Mesothelial cell of epicardium (in vitro differentiated cells): Measurements from ENCODE around the gene TXNRD3. TPM values are rescaled to one million over a fixed set of nuclear protein-coding genes. Genes with fewer than 3 reads are reported as not detected.
A peak's percentile ranks its signal among the peaks of the same experiment; 100 is the strongest.

Experiments used
- DNase-seq, 2 experiments: peaks; one replicate each; pipeline ENCODE4 v3.0.0; 2021; ENCODE audit warnings: low spot score in 2 of 2; ENCODE audit not compliant: unreplicated experiment in 2 of 2
- H3K27ac Mint-ChIP-seq: 2 replicates; pipeline ENCODE4 v1.8.0; 2021; ENCODE audit warnings: mixed read lengths
- H3K27me3 Mint-ChIP-seq: 2 replicates; pipeline ENCODE4 v1.8.0; 2021; ENCODE audit warnings: low read depth, mixed read lengths
- H3K36me3 Mint-ChIP-seq: 2 replicates; pipeline ENCODE4 v1.8.0; 2021; ENCODE audit warnings: mixed read lengths
- H3K4me1 Mint-ChIP-seq: 2 replicates; pipeline ENCODE4 v1.8.0; 2021; ENCODE audit warnings: mixed read lengths
- H3K4me3 Mint-ChIP-seq: 2 replicates; pipeline ENCODE4 v1.8.0; 2021; ENCODE audit warnings: mild to moderate bottlenecking, moderate library complexity, mixed read lengths
- H3K9me3 Mint-ChIP-seq: 2 replicates; pipeline ENCODE4 v1.8.0; 2021; ENCODE audit warnings: mixed read lengths
- total RNA-seq: library from RNA; stranded (reverse); gene quantifications from 3 replicates; pipeline ENCODE4 v1.2.1, GENCODE V29; 2021
- TF ChIP-seq, protein P1 (sequence below): fragments of 200-600 bp; sonication (generic); IDR thresholded peaks from one replicate; pipeline ENCODE4 v1.5.0; 2021; ENCODE audit warnings: antibody characterized with exemption; ENCODE audit not compliant: unreplicated experiment

Gene TXNRD3
- total RNA-seq, 1 donor from 2014 or later: 18.4 TPM

DNA sequence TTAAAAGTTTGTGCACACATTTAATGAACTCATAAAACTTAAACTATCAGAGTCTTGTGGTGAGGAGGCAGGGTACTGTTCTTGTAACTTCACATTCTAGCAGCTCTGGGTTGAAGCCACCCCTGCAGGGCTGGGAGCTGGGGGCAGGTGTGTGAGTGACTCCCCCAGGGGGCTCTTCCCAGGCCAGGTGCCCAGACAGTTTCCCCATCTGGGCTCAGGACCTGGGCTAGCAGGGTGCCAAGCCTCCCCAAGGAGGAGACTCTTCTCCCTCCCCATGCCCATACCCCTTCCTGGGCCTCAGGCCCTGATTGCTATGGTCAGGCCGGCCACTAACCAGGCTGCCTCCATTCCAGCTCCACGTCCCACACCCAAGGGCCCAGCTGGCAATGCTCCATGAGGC lies 27.1 kb upstream of the TXNRD3 start:
- Mint-ChIP-seq H3K4me1 (peaks cover 36% of the 10 kb centered on the region), H3K36me3 (no peaks in the 10 kb centered on the region), H3K4me3 (no peak overlapping the region), H3K9me3 (no peaks in the 10 kb centered on the region), H3K27me3 (peaks cover 27% of the 10 kb centered on the region), H3K27ac (no peak overlapping the region)
- TF ChIP-seq, protein P1, sequence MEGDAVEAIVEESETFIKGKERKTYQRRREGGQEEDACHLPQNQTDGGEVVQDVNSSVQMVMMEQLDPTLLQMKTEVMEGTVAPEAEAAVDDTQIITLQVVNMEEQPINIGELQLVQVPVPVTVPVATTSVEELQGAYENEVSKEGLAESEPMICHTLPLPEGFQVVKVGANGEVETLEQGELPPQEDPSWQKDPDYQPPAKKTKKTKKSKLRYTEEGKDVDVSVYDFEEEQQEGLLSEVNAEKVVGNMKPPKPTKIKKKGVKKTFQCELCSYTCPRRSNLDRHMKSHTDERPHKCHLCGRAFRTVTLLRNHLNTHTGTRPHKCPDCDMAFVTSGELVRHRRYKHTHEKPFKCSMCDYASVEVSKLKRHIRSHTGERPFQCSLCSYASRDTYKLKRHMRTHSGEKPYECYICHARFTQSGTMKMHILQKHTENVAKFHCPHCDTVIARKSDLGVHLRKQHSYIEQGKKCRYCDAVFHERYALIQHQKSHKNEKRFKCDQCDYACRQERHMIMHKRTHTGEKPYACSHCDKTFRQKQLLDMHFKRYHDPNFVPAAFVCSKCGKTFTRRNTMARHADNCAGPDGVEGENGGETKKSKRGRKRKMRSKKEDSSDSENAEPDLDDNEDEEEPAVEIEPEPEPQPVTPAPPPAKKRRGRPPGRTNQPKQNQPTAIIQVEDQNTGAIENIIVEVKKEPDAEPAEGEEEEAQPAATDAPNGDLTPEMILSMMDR: no peak
- DNase-seq: no peak

DNA sequence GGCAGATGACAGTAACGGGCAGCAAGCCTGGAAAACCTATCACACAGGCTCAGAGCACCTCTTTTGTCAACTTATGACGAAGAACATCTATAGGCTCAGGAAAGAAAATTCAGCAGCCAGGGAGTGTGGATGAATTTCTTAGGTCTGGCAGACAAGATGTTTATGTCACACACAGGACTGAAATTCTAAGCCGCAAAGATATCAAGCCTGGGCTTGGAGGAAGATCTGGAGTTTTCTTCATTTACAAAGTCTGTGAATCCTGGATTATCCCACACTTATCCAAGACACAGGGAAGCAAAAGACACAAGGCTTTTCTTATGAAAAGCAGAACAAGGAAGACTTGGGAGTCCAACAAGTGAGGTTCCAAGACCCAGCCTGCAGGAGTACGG lies 25.7 kb upstream of the TXNRD3 start:
- H3K4me3 Mint-ChIP-seq: no peak overlapping the region
- peak in 1 of 2 experiments; percentile 11 for DNase-seq
- no peak overlapping the region for H3K27ac Mint-ChIP-seq
- TF ChIP-seq, protein P1: no peak
- peaks cover 36% of the 10 kb centered on the region for H3K4me1 Mint-ChIP-seq
- H3K36me3 Mint-ChIP-seq: no peaks in the 10 kb centered on the region
- H3K27me3 Mint-ChIP-seq: peaks cover 38% of the 10 kb centered on the region
- H3K9me3 Mint-ChIP-seq: no peaks in the 10 kb centered on the region

DNA sequence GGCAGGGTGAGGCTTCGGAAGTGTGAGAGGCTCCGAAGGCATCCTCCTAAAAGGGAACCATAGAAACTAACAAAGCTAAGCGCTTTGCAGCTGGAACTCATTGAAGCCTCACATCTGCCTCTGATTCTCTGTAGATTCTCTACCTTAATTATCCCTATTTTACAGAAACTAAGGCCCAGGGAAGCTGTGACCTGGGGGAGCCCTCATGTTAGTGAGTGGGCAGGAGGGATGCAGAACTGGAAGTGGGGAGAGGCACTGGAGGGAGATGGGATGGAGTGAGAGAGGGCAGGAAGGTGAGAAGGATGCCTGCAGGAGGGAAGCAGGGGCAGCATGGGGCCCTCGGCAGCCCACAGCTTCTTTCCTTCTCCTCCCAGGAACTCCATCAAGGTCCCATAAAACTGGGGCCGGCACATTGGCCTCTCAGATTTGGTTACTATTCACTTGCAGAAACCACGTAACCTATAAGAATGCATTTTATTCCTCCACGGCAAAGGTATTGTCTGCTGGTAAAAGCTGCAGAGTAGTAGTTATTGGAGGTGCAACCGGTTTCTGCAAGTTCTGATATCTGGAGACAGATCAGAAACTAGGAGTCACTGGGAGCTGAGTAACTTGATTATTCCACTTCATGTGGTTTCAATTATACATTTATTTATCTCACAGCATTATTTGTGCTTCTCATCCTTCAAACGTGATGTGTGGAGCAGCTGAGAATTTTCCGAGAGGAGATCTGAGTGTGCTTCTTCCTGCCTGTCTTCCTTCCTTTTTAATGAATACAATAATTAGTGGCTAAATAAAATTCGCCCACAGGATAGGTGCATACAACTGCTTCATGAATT lies 25.1 kb upstream of the TXNRD3 start:
- Mint-ChIP-seq H3K9me3 (peaks cover under 1% of the 10 kb centered on the region), H3K27ac (no peak overlapping the region), H3K4me3 (no peak overlapping the region), H3K36me3 (no peaks in the 10 kb centered on the region), H3K4me1 (peaks cover 36% of the 10 kb centered on the region), H3K27me3 (peaks cover 41% of the 10 kb centered on the region)
- TF ChIP-seq, protein P1: no peak
- no peak for DNase-seq

DNA sequence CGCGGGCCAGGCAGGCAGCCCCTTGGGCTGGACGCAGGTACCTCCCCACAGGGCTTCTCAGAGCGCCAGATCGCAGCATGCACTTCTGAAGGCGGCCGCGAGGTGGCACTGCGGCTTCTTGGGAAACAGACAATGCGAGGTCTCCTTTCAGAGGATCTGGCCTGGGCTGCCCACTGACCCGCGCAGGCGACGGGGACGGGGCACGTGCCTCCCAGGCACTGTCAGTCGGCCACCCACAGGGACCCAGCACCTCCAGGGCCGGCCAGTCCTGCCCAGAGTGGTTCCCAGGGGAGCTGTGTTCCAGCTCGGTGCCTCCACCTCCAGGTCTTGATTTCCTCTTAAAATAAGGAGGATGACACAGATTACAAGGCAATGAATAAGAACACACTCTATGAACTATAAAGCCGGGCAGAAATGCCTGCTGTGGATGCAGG lies 24.4 kb upstream of the TXNRD3 start:
- Mint-ChIP-seq H3K4me3 (no peak overlapping the region), H3K27me3 (peaks cover 46% of the 10 kb centered on the region), H3K4me1 (peaks cover 34% of the 10 kb centered on the region), H3K27ac (no peak overlapping the region), H3K9me3 (peaks cover 7% of the 10 kb centered on the region), H3K36me3 (no peaks in the 10 kb centered on the region)
- peak; percentile 59 to 92 for DNase-seq
- TF ChIP-seq, protein P1: peak; percentile 98

DNA sequence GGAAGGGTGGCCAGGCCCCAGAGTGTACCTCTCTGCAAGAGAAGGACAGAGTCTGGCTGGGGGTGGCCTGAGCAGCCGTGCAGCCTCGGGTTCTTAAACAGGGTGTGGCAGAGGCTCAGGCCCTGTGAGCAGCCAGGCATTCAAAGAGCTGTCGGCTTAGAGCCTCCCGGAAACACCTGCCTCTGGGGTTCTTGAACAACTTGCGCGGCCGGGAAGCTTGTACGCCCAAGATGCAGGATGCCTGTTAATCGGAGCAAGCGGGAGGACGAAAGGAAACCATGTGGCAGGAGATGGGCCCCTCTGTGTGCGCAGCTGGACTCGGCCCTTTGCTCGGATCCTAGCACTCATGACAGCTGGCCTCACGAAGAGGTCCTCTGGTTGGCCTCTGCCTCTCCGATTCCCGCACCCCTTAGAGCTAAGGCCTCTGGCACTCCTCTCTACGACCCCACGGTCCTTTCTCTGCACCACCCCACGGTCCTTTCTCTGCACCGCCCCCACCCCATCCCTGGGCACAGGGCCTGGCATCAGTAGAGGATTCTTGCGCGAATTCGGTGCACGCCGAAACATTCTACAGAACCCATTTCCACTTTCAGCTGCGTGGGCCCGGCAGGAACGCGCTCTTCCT lies 23.9 kb upstream of the TXNRD3 start:
- H3K36me3 Mint-ChIP-seq: no peaks in the 10 kb centered on the region
- TF ChIP-seq, protein P1: no peak
- no peak overlapping the region for H3K4me3 Mint-ChIP-seq
- H3K27ac Mint-ChIP-seq: no peak overlapping the region
- H3K4me1 Mint-ChIP-seq: peaks cover 30% of the 10 kb centered on the region
- DNase-seq: no peak
- peaks cover 46% of the 10 kb centered on the region for H3K27me3 Mint-ChIP-seq
- H3K9me3 Mint-ChIP-seq: peaks cover 7% of the 10 kb centered on the region
